Adrenal gland (tissue), 12 donors: Measurements from ENCODE around the gene TLR5. TPM values are rescaled to one million over a fixed set of nuclear protein-coding genes. Genes with fewer than 3 reads are reported as not detected.

Experiments
- DNase-seq, 7 donors: peaks; one replicate each; pipeline ENCODE4 v3.0.0-alpha.2; 2019 to 2020
- H3K27ac ChIP-seq, 5 donors: fragments of 200-600 bp; sonication (generic) in 4 of 5; 1 replicate in 3 of 5; 2 replicates in 2 of 5; pipeline versions ENCODE4 v1.5.1 to v1.8.0; 2016 to 2020; ENCODE audit warnings: mild to moderate bottlenecking in 1 of 5
- H3K27me3 ChIP-seq: fragments of 200-600 bp; 2 replicates; pipeline ENCODE4 v1.8.0; 2021
- H3K36me3 ChIP-seq, 2 donors: fragments of 200-600 bp; replicated peaks in 1 of 2; 1 replicate in 1 of 2; 2 replicates in 1 of 2; pipeline versions ENCODE4 v1.5.1 to v1.8.0; 2018 to 2022
- H3K4me1 ChIP-seq, 2 donors: fragments of 200-600 bp; replicated peaks in 1 of 2; 1 replicate in 1 of 2; 2 replicates in 1 of 2; pipeline versions ENCODE4 v1.5.1 to v1.8.0; 2018 to 2021
- H3K4me3 ChIP-seq, 4 donors: fragments of 200-600 bp; sonication (generic) in 3 of 4; one replicate each; pipeline ENCODE4 v1.5.1; 2016 to 2018
- H3K9me3 ChIP-seq, 3 donors: fragments of 200-600 bp; sonication (generic) in 1 of 3; replicated peaks in 1 of 3; 1 replicate in 2 of 3; 2 replicates in 1 of 3; pipeline versions ENCODE4 v1.5.1 to v1.8.0; 2016 to 2021
- CTCF ChIP-seq, 6 experiments: fragments of 450-650 bp in 4 of 6; fragments of 200-600 bp in 2 of 6; sonication (generic) in 1 of 6; IDR thresholded peaks; 1 replicate in 5 of 6; 2 replicates in 1 of 6; pipeline versions ENCODE4 v1.5.1 to v1.8.0; 2016 to 2021; ENCODE audit warnings: antibody characterized with exemption in 6 of 6, mild to moderate bottlenecking in 2 of 6, moderate library complexity in 1 of 6
- POLR2A ChIP-seq, 2 donors: fragments of 450-650 bp; IDR thresholded peaks; one replicate each; pipeline ENCODE4 v1.6.1; 2017; ENCODE audit warnings: antibody characterized with exemption in 2 of 2, mild to moderate bottlenecking in 2 of 2, moderate library complexity in 1 of 2
- WGBS, 4 donors: extraction: QIAGEN DNeasy Blood & Tissue Kit in 2 of 4; methylation state at CpG; one replicate each; pipeline versions ENCODE4 v1.1.5 to v1.1.7; 2013 to 2017; 5-methylcytosine and 5-hydroxymethylcytosine counted together
- intact Hi-C, 2 donors: fragments of 100-400 bp; cut with DNase I; formaldehyde crosslinking; loops; one replicate each; pipeline versions ENCODE4 v1.14.1 to v1.15.0; 2022 to 2023
- polyA plus RNA-seq, 3 donors: library from polyadenylated mRNA; stranded (reverse); fragments of 200-250 nt in 2 of 3; fragments of 350-450 nt in 1 of 3; fragmentation: Illumina TruSeq in 1 of 3; extraction: RNeasy Lipid Tissue Mini Kit (QIAGEN cat#74804) in 1 of 3; gene quantifications; one replicate each; pipeline ENCODE4 v1.2.3, GENCODE V29; 2013 to 2014
- total RNA-seq, 9 donors: library from RNA; depleted of rRNA in 4 of 9; stranded (reverse); fragments of >200 nt in 4 of 9; fragments of 120-200 nt in 1 of 9; fragmentation: NEBNext Ultra II Directional in 1 of 9; extraction: Animal tissue kit (Norgen Biotek cat#: 25700) in 1 of 9; gene quantifications; one replicate each; pipeline versions ENCODE4 v1.1.0 to v1.2.4, GENCODE V29; 2013 to 2023
- donor health status: healthy with polysubstance abuse.
- donor health status: Bipolar disorder and iron deficiency.
- donor health status: DM: yes; HTN: yes; CAD: no.
- donor health status: DM: no; HTN: no; CAD: no.
- donor health status: DM: no; HTN: no; CAD: no.
- donor health status: DM: yes; HTN: yes; CAD: no.

Gene TLR5
- total and polyA plus RNA-seq, 12 donors = 0.33 to 11.5 (median 4.7) TPM

- no peak overlapping the region for H3K4me3 ChIP-seq
- peaks cover 10 to 18% of the 10 kb centered on the region in 2 donors for H3K4me1 ChIP-seq
- DNase-seq = no peak
- intact Hi-C loops = no loop called here
- 79 to 92% (median 85%) methylated on average over 3 to 4 of the region's 4 CpGs for WGBS, 4 donors
- H3K27me3 ChIP-seq = no peaks in the 10 kb centered on the region
- no peaks in the 10 kb centered on the region for H3K9me3 ChIP-seq
- H3K27ac ChIP-seq = no peak overlapping the region
- H3K36me3 ChIP-seq = no peaks in the 10 kb centered on the region
- TF ChIP-seq POLR2A (IDR thresholded peaks at IDR 0.05) (no peak), CTCF (IDR thresholded peaks at IDR 0.05) (no peak)
These were observed 1.4 kb upstream of the TLR5 start for GRCh38 chr1:223144431-223144830.

- Histone ChIP-seq H3K27ac (peak overlapping the region in 2 of 5 donors; percentile 35 to 60), H3K36me3 (no peaks in the 10 kb centered on the region), H3K9me3 (no peaks in the 10 kb centered on the region), H3K4me1 (peaks cover 10 to 18% of the 10 kb centered on the region in 2 donors), H3K4me3 (peak overlapping the region in 2 of 4 donors; percentile 56 to 66), H3K27me3 (no peaks in the 10 kb centered on the region)
- intact Hi-C loops = no loop called here
- TF ChIP-seq CTCF (IDR thresholded peaks at IDR 0.05) (no peak), POLR2A (IDR thresholded peaks at IDR 0.05) (no peak)
- peak in 4 of 7 donors; percentile 19 to 58 (median 30) for DNase-seq
- WGBS, 4 donors = 47 to 63% (median 55%) methylated on average over 11 of the region's 11 CpGs
These were observed 645 bp upstream of the TLR5 start for GRCh38 chr1:223143537-223144248.

GRCh38 chr1:223142269-223142668 lies 779 bp downstream of the TLR5 start:
- H3K9me3 ChIP-seq = no peaks in the 10 kb centered on the region
- peak overlapping the region in 2 of 4 donors; percentile 56 to 66 for H3K4me3 ChIP-seq
- H3K27ac ChIP-seq = peak overlapping the region in 3 of 5 donors; percentile 35 to 60 (median 52)
- intact Hi-C loops = no loop called here
- WGBS, 4 donors = 88 to 95% (median 92%) methylated on average over 9 to 11 of the region's 11 CpGs
- H3K27me3 ChIP-seq = no peaks in the 10 kb centered on the region
- H3K36me3 ChIP-seq = no peaks in the 10 kb centered on the region
- peaks cover 11 to 24% of the 10 kb centered on the region in 2 donors for H3K4me1 ChIP-seq
- no peak for DNase-seq
- TF ChIP-seq CTCF (IDR thresholded peaks at IDR 0.05) = no peak
- TF ChIP-seq POLR2A (IDR thresholded peaks at IDR 0.05) = no peak

GRCh38 chr1:223140611-223141405 lies 2.2 kb downstream of the TLR5 start:
- Histone ChIP-seq H3K36me3 (no peaks in the 10 kb centered on the region), H3K4me1 (peaks cover 15 to 35% of the 10 kb centered on the region in 2 donors), H3K27me3 (no peaks in the 10 kb centered on the region), H3K9me3 (no peaks in the 10 kb centered on the region), H3K4me3 (no peak overlapping the region), H3K27ac (no peak overlapping the region)
- TF ChIP-seq POLR2A (IDR thresholded peaks at IDR 0.05) (no peak), CTCF (IDR thresholded peaks at IDR 0.05) (no peak)
- intact Hi-C loops = no loop called here
- DNase-seq = no peak
- 80 to 85% (median 83%) methylated on average over 10 of the region's 10 CpGs for WGBS, 4 donors
